Panc1 (cell line): ENCODE measurements around the gene SLC11A2.

Source experiments
- POLR2AphosphoS5 ChIP-seq: IDR thresholded peaks from 2 replicates; pipeline ENCODE4 v1.6.1; 2012; ENCODE audit warnings: mild to moderate bottlenecking, low read depth, low read length, moderate library complexity
- SIN3A ChIP-seq: IDR thresholded peaks from 2 replicates; pipeline ENCODE4 v1.6.1; 2012; ENCODE audit warnings: low read depth, mild to moderate bottlenecking, low read length, moderate library complexity, borderline replicate concordance; ENCODE audit not compliant: insufficient read depth
- TF ChIP-seq, protein P1 (sequence below): fragments of 450-650 bp; IDR thresholded peaks from 2 replicates; pipeline ENCODE4 v1.5.1; 2017; ENCODE audit warnings: mild to moderate bottlenecking

DNA sequence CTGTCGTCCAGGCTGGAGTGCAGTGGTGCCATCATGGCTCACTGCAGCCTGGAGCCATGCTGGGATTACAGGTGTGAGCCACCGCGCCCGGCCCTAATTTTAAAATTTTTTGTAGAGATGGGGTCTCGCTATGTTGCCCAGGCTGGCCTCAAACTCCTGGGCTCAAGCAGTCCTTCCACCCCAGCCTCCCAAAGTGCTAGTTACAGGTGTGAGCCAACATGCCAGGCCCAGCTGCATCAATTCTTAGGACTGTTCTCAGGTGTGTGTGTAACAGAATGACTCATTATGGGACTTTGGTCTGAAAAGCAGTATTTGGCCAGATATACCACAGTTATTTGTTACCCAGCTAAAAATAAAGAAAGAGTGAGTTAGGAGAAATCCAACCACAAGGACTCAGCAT lies 39.3 kb upstream of the SLC11A2 start:
- TF ChIP-seq POLR2AphosphoS5 (no peak), SIN3A (no peak)
- TF ChIP-seq, protein P1, sequence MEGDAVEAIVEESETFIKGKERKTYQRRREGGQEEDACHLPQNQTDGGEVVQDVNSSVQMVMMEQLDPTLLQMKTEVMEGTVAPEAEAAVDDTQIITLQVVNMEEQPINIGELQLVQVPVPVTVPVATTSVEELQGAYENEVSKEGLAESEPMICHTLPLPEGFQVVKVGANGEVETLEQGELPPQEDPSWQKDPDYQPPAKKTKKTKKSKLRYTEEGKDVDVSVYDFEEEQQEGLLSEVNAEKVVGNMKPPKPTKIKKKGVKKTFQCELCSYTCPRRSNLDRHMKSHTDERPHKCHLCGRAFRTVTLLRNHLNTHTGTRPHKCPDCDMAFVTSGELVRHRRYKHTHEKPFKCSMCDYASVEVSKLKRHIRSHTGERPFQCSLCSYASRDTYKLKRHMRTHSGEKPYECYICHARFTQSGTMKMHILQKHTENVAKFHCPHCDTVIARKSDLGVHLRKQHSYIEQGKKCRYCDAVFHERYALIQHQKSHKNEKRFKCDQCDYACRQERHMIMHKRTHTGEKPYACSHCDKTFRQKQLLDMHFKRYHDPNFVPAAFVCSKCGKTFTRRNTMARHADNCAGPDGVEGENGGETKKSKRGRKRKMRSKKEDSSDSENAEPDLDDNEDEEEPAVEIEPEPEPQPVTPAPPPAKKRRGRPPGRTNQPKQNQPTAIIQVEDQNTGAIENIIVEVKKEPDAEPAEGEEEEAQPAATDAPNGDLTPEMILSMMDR = no peak
